OCI-LY1 (cell line): Measurements from ENCODE around the gene GAL3ST1.

Experiments
- H2AFZ ChIP-seq: fragments of 200-600 bp; sonication (generic), shearing (Covaris generic); 2 replicates; pipeline ENCODE4 v1.6.0; 2014; ENCODE audit warnings: antibody characterized with exemption, mild to moderate bottlenecking, low read length
- H3F3A ChIP-seq: fragments of 200-600 bp; sonication (generic), shearing (Covaris generic); 2 replicates; pipeline ENCODE4 v1.6.0; 2014; ENCODE audit warnings: mild to moderate bottlenecking, antibody characterized with exemption, low read length, moderate library complexity; ENCODE audit not compliant: insufficient read depth
- H3K27ac ChIP-seq: fragments of 200-600 bp; sonication (generic); 2 replicates; pipeline ENCODE4 v1.5.1; 2014; ENCODE audit warnings: low read length, mixed run types, mild to moderate bottlenecking, low read depth; ENCODE audit not compliant: poor library complexity, severe bottlenecking
- H3K27me3 ChIP-seq: fragments of 200-600 bp; sonication (generic); 2 replicates; pipeline ENCODE4 v1.6.0; 2014; ENCODE audit warnings: antibody characterized with exemption, mild to moderate bottlenecking, low read length, moderate library complexity; ENCODE audit not compliant: insufficient read depth
- H3K36me3 ChIP-seq: fragments of 200-600 bp; sonication (generic); 2 replicates; pipeline ENCODE4 v1.6.1; 2014; ENCODE audit warnings: mild to moderate bottlenecking, antibody characterized with exemption, low read length, moderate library complexity, mixed read lengths; ENCODE audit not compliant: insufficient read depth
- H3K4me1 ChIP-seq: fragments of 200-600 bp; sonication (generic); 2 replicates; pipeline ENCODE4 v1.5.1; 2014; ENCODE audit warnings: mild to moderate bottlenecking, low read length, moderate library complexity; ENCODE audit not compliant: insufficient read depth, severe bottlenecking
- H3K4me2 ChIP-seq: fragments of 200-600 bp; sonication (generic), shearing (Covaris generic); 2 replicates; pipeline ENCODE4 v1.6.1; 2014; ENCODE audit warnings: low read length
- H3K4me3 ChIP-seq: fragments of 200-600 bp; sonication (generic); 2 replicates; pipeline ENCODE4 v1.5.1; 2014; ENCODE audit warnings: low read length, low read depth, mild to moderate bottlenecking, mixed read lengths; ENCODE audit not compliant: poor library complexity, severe bottlenecking
- H3K79me2 ChIP-seq: fragments of 200-600 bp; shearing (Covaris generic); 2 replicates; pipeline ENCODE4 v1.6.1; 2016; ENCODE audit warnings: mixed run types, low read length, mixed read lengths; ENCODE audit not compliant: insufficient read depth
- H3K9ac ChIP-seq: fragments of 200-600 bp; sonication (generic), shearing (Covaris generic); 2 replicates; pipeline ENCODE4 v1.6.1; 2014; ENCODE audit warnings: mild to moderate bottlenecking, low read length, mixed read lengths
- H3K9me2 ChIP-seq: fragments of 200-600 bp; sonication (generic), shearing (Covaris generic); 2 replicates; pipeline ENCODE4 v1.6.1; 2014; ENCODE audit warnings: low read depth, mild to moderate bottlenecking, low read length, mixed read lengths
- H3K9me3 ChIP-seq: fragments of 200-600 bp; shearing (Covaris generic); 2 replicates; pipeline ENCODE4 v1.6.1; 2014; ENCODE audit warnings: low read length, mixed read lengths
- H4K20me1 ChIP-seq: fragments of 200-600 bp; sonication (generic), shearing (Covaris generic); 2 replicates; pipeline ENCODE4 v1.6.0; 2016; ENCODE audit warnings: mild to moderate bottlenecking, low read length; ENCODE audit not compliant: insufficient read depth
- CTCF ChIP-seq: fragments of 200-600 bp; sonication (generic), shearing (Covaris generic); IDR thresholded peaks from 2 replicates; pipeline ENCODE4 v1.5.1; 2017; ENCODE audit warnings: mild to moderate bottlenecking, antibody characterized with exemption, low read length, moderate library complexity, mixed read lengths
- EZH2 ChIP-seq: fragments of 200-600 bp; sonication (generic), shearing (Covaris generic); IDR thresholded peaks from 2 replicates; pipeline ENCODE4 v1.8.0; 2017; ENCODE audit warnings: borderline replicate concordance, mixed run types, mild to moderate bottlenecking, antibody characterized with exemption, low read length, moderate library complexity, mixed read lengths

Gene GAL3ST1

GRCh38 chr22:30535182-30535581 lies 39.3 kb downstream of the GAL3ST1 start:
- H2AFZ ChIP-seq, result no peak overlapping the region
- no peak overlapping the region for H3K27ac ChIP-seq
- H3K4me2 ChIP-seq, result no peak overlapping the region
- no peak overlapping the region for H3K4me3 ChIP-seq
- no peak overlapping the region for H3K9ac ChIP-seq
- no peaks in the 10 kb centered on the region for H3K4me1 ChIP-seq
- TF ChIP-seq CTCF (no peak), EZH2 (no peak)
- no peaks in the 10 kb centered on the region for H4K20me1 ChIP-seq
- H3F3A ChIP-seq, result no peaks in the 10 kb centered on the region
- no peaks in the 10 kb centered on the region for H3K79me2 ChIP-seq
- H3K9me3 ChIP-seq, result no peaks in the 10 kb centered on the region
- H3K36me3 ChIP-seq, result no peaks in the 10 kb centered on the region
- H3K9me2 ChIP-seq, result no peaks in the 10 kb centered on the region
- no peaks in the 10 kb centered on the region for H3K27me3 ChIP-seq

- Histone ChIP-seq H3K4me3 (no peak overlapping the region), H3K9me2 (no peaks in the 10 kb centered on the region), H3K27ac (no peak overlapping the region), H3K36me3 (no peaks in the 10 kb centered on the region), H3K27me3 (no peaks in the 10 kb centered on the region), H4K20me1 (no peaks in the 10 kb centered on the region), H3K79me2 (no peaks in the 10 kb centered on the region), H3F3A (no peaks in the 10 kb centered on the region), H3K9me3 (no peaks in the 10 kb centered on the region), H3K4me2 (no peak overlapping the region), H3K4me1 (no peaks in the 10 kb centered on the region), H2AFZ (no peak overlapping the region), H3K9ac (no peak overlapping the region)
- no peak for TF ChIP-seq EZH2
- no peak for TF ChIP-seq CTCF
These were observed 42.5 kb downstream of the GAL3ST1 start for GRCh38 chr22:30531651-30532608.

GRCh38 chr22:30526656-30527055 lies 47.8 kb downstream of the GAL3ST1 start:
- no peaks in the 10 kb centered on the region for H3K9me2 ChIP-seq
- no peaks in the 10 kb centered on the region for H3K4me1 ChIP-seq
- no peaks in the 10 kb centered on the region for H3K36me3 ChIP-seq
- TF ChIP-seq CTCF (no peak), EZH2 (no peak)
- no peaks in the 10 kb centered on the region for H3F3A ChIP-seq
- H4K20me1 ChIP-seq, result no peaks in the 10 kb centered on the region
- no peak overlapping the region for H3K4me3 ChIP-seq
- H3K9ac ChIP-seq, result no peak overlapping the region
- H2AFZ ChIP-seq, result no peak overlapping the region
- no peaks in the 10 kb centered on the region for H3K9me3 ChIP-seq
- H3K79me2 ChIP-seq, result no peaks in the 10 kb centered on the region
- H3K27ac ChIP-seq, result no peak overlapping the region
- H3K27me3 ChIP-seq, result 0 out of 2 replicates have a peak, but pooled peaks cover 6% of the 10 kb centered on the region
- no peak overlapping the region for H3K4me2 ChIP-seq
